HG02884 (cell line): ENCODE measurements around the gene MUC20.
"Not testable (repeated sequence)": the region's sequence is repeated elsewhere in the genome, so short reads cannot be mapped to it uniquely, and the experiment has no call there.

ENCODE experiments used
- ATAC-seq: cut with Tn5 transposase; IDR thresholded peaks from one replicate; pipeline ENCODE4 v1.9.1; 2021; ENCODE audit warnings: mild to moderate bottlenecking, moderate library complexity; ENCODE audit not compliant: unreplicated experiment

MUC20 gene

GRCh38 chr3:195728789-195729188, 8.0 kb downstream of the MUC20 start:
- not testable (repeated sequence) for ATAC-seq

- no peak for ATAC-seq
Measured at GRCh38 chr3:195729476-195730251, 8.9 kb downstream of the MUC20 start.

GRCh38 chr3:195731356-195731905, 10.7 kb downstream of the MUC20 start:
- no peak for ATAC-seq

- no peak for ATAC-seq
Measured at GRCh38 chr3:195732940-195733339, 12.2 kb downstream of the MUC20 start.

GRCh38 chr3:195735036-195735695, 14.4 kb downstream of the MUC20 start:
- ATAC-seq = no peak

- no peak for ATAC-seq
Measured at GRCh38 chr3:195736866-195737490, 16.2 kb downstream of the MUC20 start.

GRCh38 chr3:195737782-195738181, 17.0 kb downstream of the MUC20 start:
- not testable (repeated sequence) for ATAC-seq

- no peak for ATAC-seq
Measured at GRCh38 chr3:195738274-195739044, 17.7 kb downstream of the MUC20 start.

GRCh38 chr3:195739561-195740111, 18.9 kb downstream of the MUC20 start:
- ATAC-seq = no peak

GRCh38 chr3:195744437-195744836, 23.7 kb downstream of the MUC20 start:
- no peak for ATAC-seq

GRCh38 chr3:195746346-195746745, 25.6 kb downstream of the MUC20 start:
- ATAC-seq = no peak

GRCh38 chr3:195746751-195747150, 26.0 kb downstream of the MUC20 start:
- no peak for ATAC-seq

GRCh38 chr3:195748661-195749060, 27.9 kb downstream of the MUC20 start:
- ATAC-seq = no peak

- not testable (repeated sequence) for ATAC-seq
Measured at GRCh38 chr3:195749101-195749500, 28.3 kb downstream of the MUC20 start.

- no peak for ATAC-seq
Measured at GRCh38 chr3:195750797-195751520, 30.2 kb downstream of the MUC20 start.

- no peak for ATAC-seq
Measured at GRCh38 chr3:195751560-195751959, 30.8 kb downstream of the MUC20 start.

- ATAC-seq = no peak
Measured at GRCh38 chr3:195752066-195752465, 31.3 kb downstream of the MUC20 start.

GRCh38 chr3:195752546-195753331, 32.0 kb downstream of the MUC20 start:
- no peak for ATAC-seq

- no peak for ATAC-seq
Measured at GRCh38 chr3:195753581-195753980, 32.8 kb downstream of the MUC20 start.
